ENCODE data around the gene PSORS1C2.

GRCh38 chr6:31140643-31141042, 1.8 kb upstream of the PSORS1C2 start:
- TF ChIP-seq, protein P1, sequence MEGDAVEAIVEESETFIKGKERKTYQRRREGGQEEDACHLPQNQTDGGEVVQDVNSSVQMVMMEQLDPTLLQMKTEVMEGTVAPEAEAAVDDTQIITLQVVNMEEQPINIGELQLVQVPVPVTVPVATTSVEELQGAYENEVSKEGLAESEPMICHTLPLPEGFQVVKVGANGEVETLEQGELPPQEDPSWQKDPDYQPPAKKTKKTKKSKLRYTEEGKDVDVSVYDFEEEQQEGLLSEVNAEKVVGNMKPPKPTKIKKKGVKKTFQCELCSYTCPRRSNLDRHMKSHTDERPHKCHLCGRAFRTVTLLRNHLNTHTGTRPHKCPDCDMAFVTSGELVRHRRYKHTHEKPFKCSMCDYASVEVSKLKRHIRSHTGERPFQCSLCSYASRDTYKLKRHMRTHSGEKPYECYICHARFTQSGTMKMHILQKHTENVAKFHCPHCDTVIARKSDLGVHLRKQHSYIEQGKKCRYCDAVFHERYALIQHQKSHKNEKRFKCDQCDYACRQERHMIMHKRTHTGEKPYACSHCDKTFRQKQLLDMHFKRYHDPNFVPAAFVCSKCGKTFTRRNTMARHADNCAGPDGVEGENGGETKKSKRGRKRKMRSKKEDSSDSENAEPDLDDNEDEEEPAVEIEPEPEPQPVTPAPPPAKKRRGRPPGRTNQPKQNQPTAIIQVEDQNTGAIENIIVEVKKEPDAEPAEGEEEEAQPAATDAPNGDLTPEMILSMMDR (IDR thresholded peaks at IDR 0.05) = no peak
- TF ChIP-seq POLR2AphosphoS5 (IDR thresholded peaks at IDR 0.05; ENCODE audit: low read depth, low read length) = no peak
- TF ChIP-seq ELF1 (IDR thresholded peaks at IDR 0.05) = no peak
